Breast epithelium (tissue), 3 donors: Measurements from ENCODE around the gene KRTAP12-1.

Experiments
- POLR2A ChIP-seq: fragments of 450-650 bp; IDR thresholded peaks from one replicate; pipeline ENCODE4 v1.6.1; 2016; ENCODE audit warnings: antibody characterized with exemption, mild to moderate bottlenecking, moderate library complexity
- POLR2AphosphoS5 ChIP-seq, 3 donors: sonication (generic); formaldehyde crosslinking; IDR thresholded peaks; one replicate each; pipeline ENCODE4 v1.6.1; 2017; ENCODE audit warnings: antibody characterized with exemption in 3 of 3
- TF ChIP-seq, protein P1 (sequence below), 3 donors: fragments of 450-650 bp; IDR thresholded peaks; one replicate each; pipeline ENCODE4 v1.5.1; 2016 to 2017; ENCODE audit warnings: antibody characterized with exemption in 3 of 3, mild to moderate bottlenecking in 3 of 3, moderate library complexity in 3 of 3

DNA sequence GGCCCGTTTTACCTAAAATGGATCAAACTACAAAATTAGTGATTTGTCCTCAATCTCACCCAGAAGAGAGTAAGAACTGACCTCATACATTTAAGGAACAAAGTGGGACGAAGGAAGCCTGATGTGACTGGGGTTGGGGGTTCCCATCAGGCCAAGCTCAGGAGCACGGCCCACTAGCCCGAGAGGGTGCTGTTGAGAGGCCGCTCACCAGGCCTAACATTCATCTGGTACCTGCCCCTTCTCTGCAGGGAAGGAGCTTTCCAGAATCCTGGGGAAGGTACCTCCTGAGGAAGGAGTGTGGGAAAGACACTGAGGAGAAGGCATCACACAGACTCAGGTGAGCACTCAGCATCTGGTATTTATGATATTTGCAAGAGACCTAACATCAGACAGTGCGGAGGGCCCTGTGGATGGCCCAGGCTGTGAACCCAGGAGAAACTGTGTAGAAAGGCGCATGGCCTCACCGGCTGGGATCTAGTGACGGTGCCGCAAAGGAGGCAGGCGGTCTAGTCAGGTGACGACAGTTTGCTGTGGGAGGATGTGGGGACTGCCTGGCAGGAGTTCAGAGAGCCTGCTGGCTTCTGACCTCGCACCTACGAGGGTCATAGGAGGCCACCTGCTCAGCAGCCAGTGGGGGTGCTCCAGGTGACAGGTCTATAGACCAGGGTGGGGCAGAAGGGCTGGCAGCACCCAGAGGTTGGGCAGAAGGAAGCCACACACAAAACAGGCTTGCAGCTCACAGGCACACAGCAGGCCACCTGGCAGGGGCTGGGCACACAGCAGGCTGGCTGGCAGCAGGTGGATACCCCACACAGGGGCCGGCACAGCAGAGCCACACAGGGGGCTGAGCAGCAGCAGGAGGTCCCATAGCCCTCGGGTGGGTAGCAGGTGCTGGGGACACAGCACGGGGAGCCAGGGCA is 28.0 kb downstream of the KRTAP12-1 start:
- TF ChIP-seq, protein P1, sequence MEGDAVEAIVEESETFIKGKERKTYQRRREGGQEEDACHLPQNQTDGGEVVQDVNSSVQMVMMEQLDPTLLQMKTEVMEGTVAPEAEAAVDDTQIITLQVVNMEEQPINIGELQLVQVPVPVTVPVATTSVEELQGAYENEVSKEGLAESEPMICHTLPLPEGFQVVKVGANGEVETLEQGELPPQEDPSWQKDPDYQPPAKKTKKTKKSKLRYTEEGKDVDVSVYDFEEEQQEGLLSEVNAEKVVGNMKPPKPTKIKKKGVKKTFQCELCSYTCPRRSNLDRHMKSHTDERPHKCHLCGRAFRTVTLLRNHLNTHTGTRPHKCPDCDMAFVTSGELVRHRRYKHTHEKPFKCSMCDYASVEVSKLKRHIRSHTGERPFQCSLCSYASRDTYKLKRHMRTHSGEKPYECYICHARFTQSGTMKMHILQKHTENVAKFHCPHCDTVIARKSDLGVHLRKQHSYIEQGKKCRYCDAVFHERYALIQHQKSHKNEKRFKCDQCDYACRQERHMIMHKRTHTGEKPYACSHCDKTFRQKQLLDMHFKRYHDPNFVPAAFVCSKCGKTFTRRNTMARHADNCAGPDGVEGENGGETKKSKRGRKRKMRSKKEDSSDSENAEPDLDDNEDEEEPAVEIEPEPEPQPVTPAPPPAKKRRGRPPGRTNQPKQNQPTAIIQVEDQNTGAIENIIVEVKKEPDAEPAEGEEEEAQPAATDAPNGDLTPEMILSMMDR (IDR thresholded peaks at IDR 0.05) = no peak
- TF ChIP-seq POLR2AphosphoS5 (IDR thresholded peaks at IDR 0.05) = no peak
- TF ChIP-seq POLR2A = no peak
